ENCODE data around the gene IGFBP4. TPM values are rescaled to one million over a fixed set of nuclear protein-coding genes. Genes with fewer than 3 reads are reported as not detected.

Gene IGFBP4
- total RNA-seq, 6 donors from 2014 or later, result 80.7 to 524 (median 169) TPM

GRCh38 chr17:40464392-40464855, 21.2 kb downstream of the IGFBP4 start:
- Histone ChIP-seq H3K36me3 (no peaks in the 10 kb centered on the region), H3K4me3 (no peak overlapping the region), H3K27ac (no peak overlapping the region), H3K27me3 (no peaks in the 10 kb centered on the region), H3K4me1 (peaks cover 7 to 28% (median 13%) of the 10 kb centered on the region in 4 donors), H3K9me3 (no peaks in the 10 kb centered on the region)
- no peak for ATAC-seq (ENCODE audit: low FRiP score in 2 of 2)
- TF ChIP-seq EP300 (IDR thresholded peaks at IDR 0.05), result no peak
- TF ChIP-seq CTCF (IDR thresholded peaks at IDR 0.05), result no peak
- no peak for DNase-seq
- WGBS, 2 donors, result 74 to 82% methylated on average over 5 of the region's 5 CpGs

- WGBS, 2 donors, result 69 to 84% methylated on average over 11 of the region's 11 CpGs
- Histone ChIP-seq H3K27me3 (no peaks in the 10 kb centered on the region), H3K4me3 (no peak overlapping the region), H3K4me1 (peaks cover 6 to 16% (median 11%) of the 10 kb centered on the region in 4 donors), H3K27ac (no peak overlapping the region), H3K9me3 (no peaks in the 10 kb centered on the region), H3K36me3 (no peaks in the 10 kb centered on the region)
- TF ChIP-seq POLR2AphosphoS5 (IDR thresholded peaks at IDR 0.05), result no peak
- DNase-seq (no peak), ATAC-seq (ENCODE audit: low FRiP score in 2 of 2) (no peak)
Measured at GRCh38 chr17:40466298-40466971, 23.2 kb downstream of the IGFBP4 start.

GRCh38 chr17:40467281-40467867, 24.1 kb downstream of the IGFBP4 start:
- DNase-seq, result no peak
- Histone ChIP-seq H3K27ac (no peak overlapping the region), H3K4me1 (peaks cover 0 to 7% (median 3%) of the 10 kb centered on the region in 4 donors), H3K9me3 (no peaks in the 10 kb centered on the region), H3K27me3 (no peaks in the 10 kb centered on the region), H3K36me3 (no peaks in the 10 kb centered on the region), H3K4me3 (no peak overlapping the region)
- 100% methylated on average over 1 to 2 of the region's 2 CpGs for WGBS, 2 donors
- TF ChIP-seq POLR2A (IDR thresholded peaks at IDR 0.05), result no peak
- no peak for TF ChIP-seq CTCF (IDR thresholded peaks at IDR 0.05)
- no peak for TF ChIP-seq POLR2AphosphoS5 (IDR thresholded peaks at IDR 0.05)
- TF ChIP-seq EP300 (IDR thresholded peaks at IDR 0.05), result no peak
- ATAC-seq (ENCODE audit: low FRiP score in 2 of 2), result no peak

- Histone ChIP-seq H3K9me3 (no peaks in the 10 kb centered on the region), H3K27me3 (no peaks in the 10 kb centered on the region), H3K4me3 (no peak overlapping the region), H3K36me3 (no peaks in the 10 kb centered on the region), H3K4me1 (peaks cover 0 to 2% (median under 1%) of the 10 kb centered on the region in 4 donors), H3K27ac (no peak overlapping the region)
- no peak for TF ChIP-seq POLR2A (IDR thresholded peaks at IDR 0.05)
- TF ChIP-seq POLR2AphosphoS5 (IDR thresholded peaks at IDR 0.05), result no peak
- TF ChIP-seq CTCF (IDR thresholded peaks at IDR 0.05), result no peak
- TF ChIP-seq EP300 (IDR thresholded peaks at IDR 0.05), result no peak
- no peak for ATAC-seq (ENCODE audit: low FRiP score in 2 of 2)
- WGBS, 2 donors, result 95 to 98% methylated on average over 7 of the region's 7 CpGs
- no peak for DNase-seq
Measured at GRCh38 chr17:40468560-40468959, 25.3 kb downstream of the IGFBP4 start.

- 88% methylated on average over 4 of the region's 4 CpGs for WGBS, 2 donors
- no peak overlapping the region for H3K4me3 ChIP-seq
- no peaks in the 10 kb centered on the region for H3K9me3 ChIP-seq
- H3K27me3 ChIP-seq, result no peaks in the 10 kb centered on the region
- no peak for TF ChIP-seq POLR2A (IDR thresholded peaks at IDR 0.05)
- no peak for TF ChIP-seq POLR2AphosphoS5 (IDR thresholded peaks at IDR 0.05)
- no peak for TF ChIP-seq CTCF (IDR thresholded peaks at IDR 0.05)
- TF ChIP-seq EP300 (IDR thresholded peaks at IDR 0.05), result no peak
- no peak overlapping the region for H3K27ac ChIP-seq
- ATAC-seq (ENCODE audit: low FRiP score in 2 of 2), result no peak
- no peaks in the 10 kb centered on the region for H3K36me3 ChIP-seq
- no peak for DNase-seq
- H3K4me1 ChIP-seq, result peaks cover 0 to 6% (median 3%) of the 10 kb centered on the region in 4 donors
Measured at GRCh38 chr17:40469805-40470675, 26.8 kb downstream of the IGFBP4 start.
